Neuronal stem cell (in vitro differentiated cells): ENCODE results near the gene RNU2-63P.

Source experiments
- small RNA-seq: library from polyadenylated mRNA; stranded (forward); fragments of <200 nt; extraction: miRNeasy Mini kit (QIAGEN cat#:217004); gene quantifications from one replicate; pipeline ENCODE3, GENCODE V24; 2013; ENCODE audit not compliant: insufficient read depth

RNU2-63P gene

Small RNA genes within 50 kb of the gene (small RNA-seq; reads per million reads assigned to genes)
- gene RNU2-63P: 2.0 reads per million
